Measurements from ENCODE around the gene DCLK1. TPM values are rescaled to one million over a fixed set of nuclear protein-coding genes. Genes with fewer than 3 reads are reported as not detected.
A peak's percentile ranks its signal among the peaks of the same experiment; 100 is the strongest.

DCLK1 gene
- total RNA-seq, 1 donor from 2014 or later: 22.4 TPM

DNA sequence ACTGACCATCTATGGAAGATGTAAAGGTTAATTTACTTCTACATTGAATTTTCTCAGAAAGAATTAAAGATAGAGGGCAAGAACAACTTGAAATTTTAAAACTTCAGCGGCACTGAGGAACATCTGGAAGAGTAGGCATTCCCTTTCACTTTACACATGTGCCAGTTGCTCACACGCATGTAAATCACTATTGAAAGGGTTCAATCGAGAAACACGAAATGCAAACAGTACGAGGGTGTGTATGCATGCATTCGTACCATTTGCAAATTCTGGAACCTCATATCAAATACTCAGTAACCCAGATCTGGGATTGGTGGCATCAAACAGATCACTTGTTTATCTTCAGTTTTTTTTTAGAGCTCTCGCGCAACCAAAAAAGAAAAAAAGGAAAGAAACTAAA lies 339.2 kb downstream of the DCLK1 start:
- TF ChIP-seq, protein P1, sequence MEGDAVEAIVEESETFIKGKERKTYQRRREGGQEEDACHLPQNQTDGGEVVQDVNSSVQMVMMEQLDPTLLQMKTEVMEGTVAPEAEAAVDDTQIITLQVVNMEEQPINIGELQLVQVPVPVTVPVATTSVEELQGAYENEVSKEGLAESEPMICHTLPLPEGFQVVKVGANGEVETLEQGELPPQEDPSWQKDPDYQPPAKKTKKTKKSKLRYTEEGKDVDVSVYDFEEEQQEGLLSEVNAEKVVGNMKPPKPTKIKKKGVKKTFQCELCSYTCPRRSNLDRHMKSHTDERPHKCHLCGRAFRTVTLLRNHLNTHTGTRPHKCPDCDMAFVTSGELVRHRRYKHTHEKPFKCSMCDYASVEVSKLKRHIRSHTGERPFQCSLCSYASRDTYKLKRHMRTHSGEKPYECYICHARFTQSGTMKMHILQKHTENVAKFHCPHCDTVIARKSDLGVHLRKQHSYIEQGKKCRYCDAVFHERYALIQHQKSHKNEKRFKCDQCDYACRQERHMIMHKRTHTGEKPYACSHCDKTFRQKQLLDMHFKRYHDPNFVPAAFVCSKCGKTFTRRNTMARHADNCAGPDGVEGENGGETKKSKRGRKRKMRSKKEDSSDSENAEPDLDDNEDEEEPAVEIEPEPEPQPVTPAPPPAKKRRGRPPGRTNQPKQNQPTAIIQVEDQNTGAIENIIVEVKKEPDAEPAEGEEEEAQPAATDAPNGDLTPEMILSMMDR (conservative IDR thresholded peaks at IDR 0.05): no peak
- Mint-ChIP-seq H3K27ac (ENCODE audit: unreplicated experiment) (no peak overlapping the region), H3K9me3 (no peaks in the 10 kb centered on the region), H3K36me3 (ENCODE audit: low read depth) (no peaks in the 10 kb centered on the region), H3K4me1 (peaks cover 24% of the 10 kb centered on the region), H3K4me3 (no peak overlapping the region), H3K27me3 (ENCODE audit: low read depth) (no peaks in the 10 kb centered on the region)
- DNase-seq (ENCODE audit: low read depth, low spot score): no peak

DNA sequence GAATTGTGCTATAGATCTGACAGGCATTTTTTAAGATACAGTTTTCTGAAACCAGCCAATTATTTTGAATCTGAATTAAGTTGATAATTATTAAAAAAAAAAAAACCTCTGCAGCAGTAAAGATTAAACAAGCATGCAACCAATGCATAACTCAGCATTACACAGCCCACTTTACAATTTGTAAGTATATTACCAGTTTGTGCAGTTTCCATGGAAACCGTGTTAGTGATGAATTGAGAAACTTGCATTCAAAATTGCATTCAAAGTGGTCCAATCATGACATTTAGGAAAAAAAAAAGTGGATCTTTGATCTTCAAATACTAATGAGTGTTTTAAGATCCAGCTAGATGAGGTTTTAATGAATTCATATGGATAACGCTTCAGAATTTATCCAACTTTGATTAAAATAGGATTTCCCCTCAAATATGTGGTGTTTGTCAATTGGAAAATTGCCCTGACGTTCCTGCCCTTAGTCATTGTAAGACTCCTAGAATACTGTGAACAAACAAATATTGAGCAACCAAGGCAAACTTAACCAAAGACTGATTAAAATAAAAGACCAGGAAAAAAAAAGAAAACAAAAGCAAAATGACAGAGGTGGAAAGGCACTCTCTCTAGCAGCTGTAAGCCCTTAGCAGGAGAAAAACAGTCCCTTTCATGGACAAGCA lies 339.9 kb downstream of the DCLK1 start:
- H3K36me3 Mint-ChIP-seq (ENCODE audit: low read depth): no peaks in the 10 kb centered on the region

DNA sequence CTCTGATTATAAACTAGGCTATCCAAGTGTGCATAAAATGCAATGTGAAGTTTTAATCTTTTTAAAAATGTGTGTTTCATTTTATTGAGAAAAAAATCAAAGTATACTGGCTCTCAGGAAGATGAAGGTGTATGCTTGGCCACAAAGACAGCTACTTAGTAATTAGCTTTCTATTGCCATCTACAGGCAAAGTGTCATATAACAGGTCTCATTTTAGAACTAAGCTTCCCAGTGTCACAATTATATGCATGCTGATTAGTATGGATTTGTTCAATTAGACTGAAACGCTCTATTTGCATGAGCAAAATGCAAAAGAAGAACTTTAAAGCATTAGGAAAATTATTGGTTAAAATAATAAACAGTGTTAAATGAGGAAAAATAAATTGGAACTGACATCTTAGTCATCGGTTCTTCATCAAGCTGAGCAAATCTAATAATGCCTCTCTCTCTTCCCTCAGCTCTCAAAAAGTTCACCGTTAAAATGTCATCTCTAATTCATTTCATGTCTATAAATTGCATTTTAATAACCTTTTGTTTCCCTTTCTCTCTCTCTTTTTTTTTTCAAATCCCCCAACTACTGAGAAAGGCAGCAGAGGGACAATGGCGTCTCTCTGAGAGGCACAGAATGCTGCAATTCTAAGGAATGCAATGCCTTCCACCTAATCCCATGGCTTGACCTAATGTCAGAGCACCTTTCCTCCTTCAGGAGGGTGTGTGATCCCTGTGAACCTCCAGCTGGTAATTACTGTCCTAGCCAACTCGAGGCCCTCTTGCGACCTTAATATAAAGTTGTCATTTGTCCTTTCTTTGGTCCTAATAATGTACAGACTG lies 341.6 kb downstream of the DCLK1 start:
- H3K36me3 Mint-ChIP-seq (ENCODE audit: low read depth): no peaks in the 10 kb centered on the region
- TF ChIP-seq, protein P1 (conservative IDR thresholded peaks at IDR 0.05): peak; percentile 70

More for the DNA sequence above, 339.9 kb downstream of the DCLK1 start:
- no peak for DNase-seq (ENCODE audit: low read depth, low spot score)
- H3K27ac Mint-ChIP-seq (ENCODE audit: unreplicated experiment): no peak overlapping the region
- no peak overlapping the region for H3K4me3 Mint-ChIP-seq
- no peaks in the 10 kb centered on the region for H3K9me3 Mint-ChIP-seq
- H3K4me1 Mint-ChIP-seq: peaks cover 24% of the 10 kb centered on the region
- H3K27me3 Mint-ChIP-seq (ENCODE audit: low read depth): no peaks in the 10 kb centered on the region
- TF ChIP-seq, protein P1 (conservative IDR thresholded peaks at IDR 0.05): no peak

DNA sequence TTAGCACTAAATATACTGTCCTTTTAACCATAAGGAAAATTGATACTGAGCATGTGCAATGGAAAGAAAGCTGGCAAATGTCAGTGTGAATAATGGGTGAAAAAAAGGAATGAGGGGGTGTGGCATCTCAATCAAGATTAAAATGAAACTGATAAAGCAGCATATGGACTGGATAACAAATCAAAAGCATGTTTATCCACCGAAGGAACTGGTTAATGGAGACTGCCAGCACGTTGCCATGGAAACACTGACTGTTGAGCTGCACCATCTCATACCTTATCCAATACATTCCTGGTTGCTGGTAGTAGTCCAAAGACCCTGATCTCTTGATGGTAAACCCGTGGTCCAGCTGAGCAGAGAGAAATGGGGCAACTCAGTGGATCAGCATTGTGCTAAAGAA lies 343.2 kb downstream of the DCLK1 start:
- DNase-seq (ENCODE audit: low read depth, low spot score): no peak
- Mint-ChIP-seq H3K4me1 (peaks cover 24% of the 10 kb centered on the region), H3K27me3 (ENCODE audit: low read depth) (no peaks in the 10 kb centered on the region), H3K27ac (ENCODE audit: unreplicated experiment) (no peak overlapping the region), H3K4me3 (no peak overlapping the region), H3K36me3 (ENCODE audit: low read depth) (no peaks in the 10 kb centered on the region), H3K9me3 (no peaks in the 10 kb centered on the region)
- TF ChIP-seq, protein P1 (conservative IDR thresholded peaks at IDR 0.05): no peak

More for the DNA sequence above, 341.6 kb downstream of the DCLK1 start:
- Mint-ChIP-seq H3K27ac (ENCODE audit: unreplicated experiment) (no peak overlapping the region), H3K27me3 (ENCODE audit: low read depth) (no peaks in the 10 kb centered on the region), H3K4me3 (no peak overlapping the region), H3K4me1 (peaks cover 24% of the 10 kb centered on the region), H3K9me3 (no peaks in the 10 kb centered on the region)
- no peak for DNase-seq (ENCODE audit: low read depth, low spot score)

DNA sequence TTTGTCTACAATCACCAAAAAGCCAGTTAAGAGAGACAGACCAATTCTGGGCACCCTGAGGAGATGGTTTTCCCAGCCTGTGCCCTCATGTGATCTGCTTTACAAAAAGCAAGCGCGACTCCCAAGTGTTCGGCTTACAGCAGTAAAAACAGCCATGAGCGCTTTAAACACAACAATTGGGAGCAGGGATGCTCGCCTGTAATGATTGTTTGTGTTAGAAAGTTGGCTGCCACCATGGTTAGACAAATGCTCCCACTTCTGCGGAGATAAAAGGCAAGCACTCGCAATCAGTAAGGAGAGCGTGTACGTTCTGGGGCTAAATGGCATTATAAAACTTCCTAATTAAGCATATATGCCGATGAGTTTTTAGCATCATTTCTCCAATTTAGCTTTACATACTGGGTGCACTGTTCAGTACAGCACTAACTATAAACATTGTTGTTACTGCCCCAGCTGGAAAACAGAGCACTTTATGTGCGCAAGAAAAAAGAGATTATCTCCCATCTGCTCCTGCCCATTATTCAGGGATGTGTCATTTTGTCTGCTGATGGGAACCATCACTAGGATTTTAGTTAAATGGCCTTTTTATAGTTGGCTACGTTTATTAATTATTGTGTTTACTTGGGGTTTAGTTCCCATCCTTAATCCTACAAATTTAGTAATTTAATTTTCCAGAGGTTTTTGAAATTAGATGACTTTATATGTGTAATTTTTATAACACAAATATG lies 345.4 kb downstream of the DCLK1 start:
- Mint-ChIP-seq H3K27me3 (ENCODE audit: low read depth) (no peaks in the 10 kb centered on the region), H3K4me1 (peaks cover 13% of the 10 kb centered on the region), H3K36me3 (ENCODE audit: low read depth) (no peaks in the 10 kb centered on the region), H3K4me3 (no peak overlapping the region), H3K9me3 (no peaks in the 10 kb centered on the region), H3K27ac (ENCODE audit: unreplicated experiment) (no peak overlapping the region)
- TF ChIP-seq, protein P1 (conservative IDR thresholded peaks at IDR 0.05): no peak
- no peak for DNase-seq (ENCODE audit: low read depth, low spot score)
